ENCODE measurements around the gene EXPH5.

Gene EXPH5

DNA sequence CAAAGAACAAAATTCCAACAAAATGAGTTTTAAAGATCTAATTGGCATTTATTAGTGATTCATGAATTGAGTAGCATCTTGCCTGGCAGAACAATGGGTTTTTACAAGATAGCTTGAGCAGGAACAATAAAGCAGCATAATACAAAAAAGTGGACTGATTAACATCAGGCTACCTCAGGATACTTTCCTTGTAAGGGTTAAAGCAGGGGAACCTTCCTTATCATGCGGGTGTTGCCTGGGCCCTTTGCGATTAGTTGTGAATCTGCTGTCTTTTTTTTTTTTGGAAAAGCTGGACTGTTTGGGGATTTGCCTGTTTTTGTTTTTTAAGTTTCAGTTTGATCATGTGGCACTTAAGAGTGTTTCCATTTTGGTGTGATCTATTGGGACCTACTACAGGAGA, 37.5 kb downstream of the EXPH5 start:
- no peak for DNase-seq (ENCODE audit: low read depth in 1 of 2, low spot score in 1 of 2)
- TF ChIP-seq, protein P1, sequence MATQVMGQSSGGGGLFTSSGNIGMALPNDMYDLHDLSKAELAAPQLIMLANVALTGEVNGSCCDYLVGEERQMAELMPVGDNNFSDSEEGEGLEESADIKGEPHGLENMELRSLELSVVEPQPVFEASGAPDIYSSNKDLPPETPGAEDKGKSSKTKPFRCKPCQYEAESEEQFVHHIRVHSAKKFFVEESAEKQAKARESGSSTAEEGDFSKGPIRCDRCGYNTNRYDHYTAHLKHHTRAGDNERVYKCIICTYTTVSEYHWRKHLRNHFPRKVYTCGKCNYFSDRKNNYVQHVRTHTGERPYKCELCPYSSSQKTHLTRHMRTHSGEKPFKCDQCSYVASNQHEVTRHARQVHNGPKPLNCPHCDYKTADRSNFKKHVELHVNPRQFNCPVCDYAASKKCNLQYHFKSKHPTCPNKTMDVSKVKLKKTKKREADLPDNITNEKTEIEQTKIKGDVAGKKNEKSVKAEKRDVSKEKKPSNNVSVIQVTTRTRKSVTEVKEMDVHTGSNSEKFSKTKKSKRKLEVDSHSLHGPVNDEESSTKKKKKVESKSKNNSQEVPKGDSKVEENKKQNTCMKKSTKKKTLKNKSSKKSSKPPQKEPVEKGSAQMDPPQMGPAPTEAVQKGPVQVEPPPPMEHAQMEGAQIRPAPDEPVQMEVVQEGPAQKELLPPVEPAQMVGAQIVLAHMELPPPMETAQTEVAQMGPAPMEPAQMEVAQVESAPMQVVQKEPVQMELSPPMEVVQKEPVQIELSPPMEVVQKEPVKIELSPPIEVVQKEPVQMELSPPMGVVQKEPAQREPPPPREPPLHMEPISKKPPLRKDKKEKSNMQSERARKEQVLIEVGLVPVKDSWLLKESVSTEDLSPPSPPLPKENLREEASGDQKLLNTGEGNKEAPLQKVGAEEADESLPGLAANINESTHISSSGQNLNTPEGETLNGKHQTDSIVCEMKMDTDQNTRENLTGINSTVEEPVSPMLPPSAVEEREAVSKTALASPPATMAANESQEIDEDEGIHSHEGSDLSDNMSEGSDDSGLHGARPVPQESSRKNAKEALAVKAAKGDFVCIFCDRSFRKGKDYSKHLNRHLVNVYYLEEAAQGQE (IDR thresholded peaks at IDR 0.05; ENCODE audit: insufficient replicate concordance, low read depth), result no peak
- no peak for TF ChIP-seq CTCF (IDR thresholded peaks at IDR 0.05; ENCODE audit: insufficient read depth, low read length)
- no peak for TF ChIP-seq SPI1 (IDR thresholded peaks at IDR 0.05; ENCODE audit: borderline replicate concordance, low read depth)
- no peak for TF ChIP-seq POLR2AphosphoS5 (IDR thresholded peaks at IDR 0.05; ENCODE audit: low read depth)
- TF ChIP-seq GABPA (IDR thresholded peaks at IDR 0.05; ENCODE audit: low read depth), result no peak
- H3K27me3 ChIP-seq (ENCODE audit: insufficient read depth, poor library complexity, severe bottlenecking), result peaks cover 2% of the 10 kb centered on the region
- no peak overlapping the region for H3K4me3 ChIP-seq (replicated peaks; ENCODE audit: insufficient read depth, low read length)
- no peak overlapping the region for H3K27ac ChIP-seq (replicated peaks)

GRCh38 chr11:108551651-108552462, 41.7 kb downstream of the EXPH5 start:
- H3K4me3 ChIP-seq (replicated peaks; ENCODE audit: insufficient read depth, low read length), result no peak overlapping the region
- TF ChIP-seq, protein P1 (IDR thresholded peaks at IDR 0.05; ENCODE audit: insufficient replicate concordance, low read depth), result no peak
- no peak for TF ChIP-seq POLR2AphosphoS5 (IDR thresholded peaks at IDR 0.05; ENCODE audit: low read depth)
- TF ChIP-seq SPI1 (IDR thresholded peaks at IDR 0.05; ENCODE audit: borderline replicate concordance, low read depth), result no peak
- no peak for TF ChIP-seq GABPA (IDR thresholded peaks at IDR 0.05; ENCODE audit: low read depth)
- no peak for TF ChIP-seq CTCF (IDR thresholded peaks at IDR 0.05; ENCODE audit: insufficient read depth, low read length)
- H3K27me3 ChIP-seq (ENCODE audit: insufficient read depth, poor library complexity, severe bottlenecking), result no peaks in the 10 kb centered on the region
- no peak for DNase-seq (ENCODE audit: low read depth in 1 of 2, low spot score in 1 of 2)
- no peak overlapping the region for H3K27ac ChIP-seq (replicated peaks)

GRCh38 chr11:108549319-108549885, 44.2 kb downstream of the EXPH5 start:
- no peak for DNase-seq (ENCODE audit: low read depth in 1 of 2, low spot score in 1 of 2)
- no peak for TF ChIP-seq CTCF (IDR thresholded peaks at IDR 0.05; ENCODE audit: insufficient read depth, low read length)
- TF ChIP-seq SPI1 (IDR thresholded peaks at IDR 0.05; ENCODE audit: borderline replicate concordance, low read depth), result no peak
- no peak for TF ChIP-seq POLR2AphosphoS5 (IDR thresholded peaks at IDR 0.05; ENCODE audit: low read depth)
- TF ChIP-seq GABPA (IDR thresholded peaks at IDR 0.05; ENCODE audit: low read depth), result no peak
- TF ChIP-seq, protein P1 (IDR thresholded peaks at IDR 0.05; ENCODE audit: insufficient replicate concordance, low read depth), result no peak
- no peaks in the 10 kb centered on the region for H3K27me3 ChIP-seq (ENCODE audit: insufficient read depth, poor library complexity, severe bottlenecking)

More at GRCh38 chr11:108549319-108549885, 44.2 kb downstream of the EXPH5 start:
- H3K4me3 ChIP-seq (replicated peaks; ENCODE audit: insufficient read depth, low read length), result no peak overlapping the region
- H3K27ac ChIP-seq (replicated peaks), result no peak overlapping the region

Data from HL-60 (cell line).